HEK293 (cell line): Measurements from ENCODE around the gene GAB3.

Source experiments
- CTCF ChIA-PET: fragments of 350-600 bp; formaldehyde crosslinking; extraction: SDS; loops from one replicate; lab custom pipeline; 2021; ENCODE audit warnings: antibody characterized with exemption; lab: Yijun Ruan, JAX
- POLR2A ChIA-PET: fragments of 300-600 bp; formaldehyde crosslinking; extraction: SDS; loops from one replicate; lab custom pipeline; 2020; ENCODE audit warnings: antibody characterized with exemption, inconsistent platforms; lab: Yijun Ruan, JAX
- H3K27ac ChIP-seq: fragments of 200-500 bp; sonication (Bioruptor generic); 2 replicates; pipeline ENCODE4 v1.5.1; 2014; ENCODE audit warnings: low read depth, low read length, control low read depth, inconsistent platforms; ENCODE audit errors: extremely low read depth
- H3K36me3 ChIP-seq, 2 experiments: fragments of 200-500 bp in 1 of 2; sonication (Bioruptor generic) in 1 of 2; 1 replicate in 1 of 2; 2 replicates in 1 of 2; pipeline ENCODE4 v1.5.1; 2014 to 2017; ENCODE audit warnings: inconsistent platforms in 2 of 2, low read length in 2 of 2; ENCODE audit not compliant: control insufficient read depth in 2 of 2, insufficient read depth in 1 of 2
- H3K4me1 ChIP-seq: fragments of 200-500 bp; sonication (Bioruptor generic); 2 replicates; pipeline ENCODE4 v1.5.1; 2014; ENCODE audit warnings: mild to moderate bottlenecking, low read length, inconsistent platforms; ENCODE audit not compliant: control insufficient read depth, insufficient read depth
- H3K4me3 ChIP-seq: 2 replicates; pipeline ENCODE4 v1.5.1; 2011; ENCODE audit warnings: low read depth, mild to moderate bottlenecking, control low read depth, low read length, moderate library complexity
- H3K9me3 ChIP-seq: fragments of 200-500 bp; sonication (Bioruptor generic); 2 replicates; pipeline ENCODE4 v1.5.1; 2014; ENCODE audit warnings: low read depth, low read length, inconsistent platforms; ENCODE audit not compliant: control insufficient read depth, insufficient read depth
- GLIS1 ChIP-seq: fragments of 450-650 bp; formaldehyde crosslinking; IDR thresholded peaks from 2 replicates; pipeline ENCODE4 v1.5.1; 2016; ENCODE audit warnings: missing biosample characterization, missing genetic modification characterization
- PRDM2 ChIP-seq: fragments of 450-650 bp; formaldehyde crosslinking; IDR thresholded peaks from 2 replicates; pipeline ENCODE4 v1.5.1; 2016; ENCODE audit warnings: missing biosample characterization, missing genetic modification characterization, borderline replicate concordance
- REPIN1 ChIP-seq: fragments of 450-650 bp; formaldehyde crosslinking; IDR thresholded peaks from 2 replicates; pipeline ENCODE4 v1.5.1; 2017; ENCODE audit warnings: missing biosample characterization, missing genetic modification characterization, low read depth
- SCRT1 ChIP-seq: fragments of 450-650 bp; formaldehyde crosslinking; IDR thresholded peaks from 2 replicates; pipeline ENCODE4 v1.5.1; 2016; ENCODE audit warnings: missing biosample characterization, missing genetic modification characterization, borderline replicate concordance
- YY2 ChIP-seq: fragments of 450-650 bp; formaldehyde crosslinking; IDR thresholded peaks from 2 replicates; pipeline ENCODE4 v1.5.1; 2016; ENCODE audit warnings: missing biosample characterization, missing genetic modification characterization
- ZBTB48 ChIP-seq: fragments of 450-650 bp; formaldehyde crosslinking; IDR thresholded peaks from 2 replicates; pipeline ENCODE4 v1.5.1; 2016; ENCODE audit warnings: missing biosample characterization, missing genetic modification characterization
- ZEB2 ChIP-seq: fragments of 450-650 bp; formaldehyde crosslinking; IDR thresholded peaks from 2 replicates; pipeline ENCODE4 v1.5.1; 2016; ENCODE audit warnings: missing biosample characterization, missing genetic modification characterization
- ZIC2 ChIP-seq: fragments of 450-650 bp; formaldehyde crosslinking; IDR thresholded peaks from 2 replicates; pipeline ENCODE4 v1.5.1; 2016; ENCODE audit warnings: missing biosample characterization, missing genetic modification characterization
- ZNF133 ChIP-seq: fragments of 450-650 bp; formaldehyde crosslinking; IDR thresholded peaks from 2 replicates; pipeline ENCODE4 v1.5.1; 2016; ENCODE audit warnings: missing biosample characterization, missing genetic modification characterization
- ZNF223 ChIP-seq: fragments of 450-650 bp; formaldehyde crosslinking; IDR thresholded peaks from 2 replicates; pipeline ENCODE4 v1.5.1; 2016; ENCODE audit warnings: missing biosample characterization, missing genetic modification characterization
- ZNF274 ChIP-seq, 2 experiments: fragments of 200-500 bp in 1 of 2; fragments of 450-650 bp in 1 of 2; sonication (Bioruptor generic) in 1 of 2; formaldehyde crosslinking in 1 of 2; IDR thresholded peaks; 2 replicates each; pipeline versions ENCODE4 v1.5.1 to v1.6.1; 2014 to 2016; ENCODE audit warnings: borderline replicate concordance in 1 of 2, inconsistent platforms in 1 of 2, low read length in 1 of 2, missing biosample characterization in 1 of 2, missing genetic modification characterization in 1 of 2
- ZNF292 ChIP-seq: fragments of 450-650 bp; formaldehyde crosslinking; IDR thresholded peaks from 2 replicates; pipeline ENCODE4 v1.5.1; 2016; ENCODE audit warnings: low read depth, missing biosample characterization, missing genetic modification characterization, borderline replicate concordance
- ZNF302 ChIP-seq: fragments of 450-650 bp; formaldehyde crosslinking; IDR thresholded peaks from 2 replicates; pipeline ENCODE4 v1.5.1; 2016; ENCODE audit warnings: missing biosample characterization, missing genetic modification characterization, low read depth
- ZNF311 ChIP-seq: fragments of 450-650 bp; formaldehyde crosslinking; IDR thresholded peaks from 2 replicates; pipeline ENCODE4 v1.5.1; 2017; ENCODE audit warnings: missing biosample characterization, missing genetic modification characterization, borderline replicate concordance
- ZNF366 ChIP-seq: fragments of 450-650 bp; formaldehyde crosslinking; conservative IDR thresholded peaks from 2 replicates; pipeline ENCODE4 v1.5.1; 2016; ENCODE audit warnings: missing biosample characterization, missing genetic modification characterization
- ZNF426 ChIP-seq: fragments of 450-650 bp; formaldehyde crosslinking; IDR thresholded peaks from 2 replicates; pipeline ENCODE4 v1.5.1; 2017; ENCODE audit warnings: missing biosample characterization, missing genetic modification characterization, mild to moderate bottlenecking, inconsistent platforms, moderate library complexity
- ZNF510 ChIP-seq: fragments of 450-650 bp; formaldehyde crosslinking; IDR thresholded peaks from 2 replicates; pipeline ENCODE4 v1.5.1; 2018; ENCODE audit warnings: mild to moderate bottlenecking, missing genetic modification characterization, missing biosample characterization; ENCODE audit not compliant: insufficient replicate concordance
- ZNF560 ChIP-seq: fragments of 450-650 bp; formaldehyde crosslinking; IDR thresholded peaks from 2 replicates; pipeline ENCODE4 v1.5.1; 2017; ENCODE audit warnings: missing biosample characterization, missing genetic modification characterization, borderline replicate concordance
- ZNF654 ChIP-seq: fragments of 450-650 bp; formaldehyde crosslinking; IDR thresholded peaks from 2 replicates; pipeline ENCODE4 v1.5.1; 2016; ENCODE audit warnings: low read depth, missing biosample characterization, missing genetic modification characterization
- ZNF776 ChIP-seq: fragments of 450-650 bp; formaldehyde crosslinking; IDR thresholded peaks from 2 replicates; pipeline ENCODE4 v1.5.0; 2017; ENCODE audit warnings: missing biosample characterization, missing genetic modification characterization, borderline replicate concordance
- ZNF785 ChIP-seq: fragments of 450-650 bp; formaldehyde crosslinking; IDR thresholded peaks from 2 replicates; pipeline ENCODE4 v1.5.1; 2016; ENCODE audit warnings: missing biosample characterization, missing genetic modification characterization
- ZNF830 ChIP-seq: fragments of 450-650 bp; IDR thresholded peaks from 2 replicates; pipeline ENCODE4 v1.5.0; 2018; ENCODE audit warnings: missing biosample characterization, missing genetic modification characterization, low read depth, mild to moderate bottlenecking, moderate library complexity
- TF ChIP-seq, protein P1 (sequence below): fragments of 450-650 bp; formaldehyde crosslinking; IDR thresholded peaks from 2 replicates; pipeline ENCODE4 v1.5.1; 2016; ENCODE audit warnings: missing biosample characterization, missing genetic modification characterization
- TF ChIP-seq, protein P2 (sequence below): fragments of 450-650 bp; formaldehyde crosslinking; IDR thresholded peaks from 2 replicates; pipeline ENCODE4 v1.5.1; 2016; ENCODE audit warnings: missing biosample characterization, missing genetic modification characterization, low read depth

GAB3 gene

DNA sequence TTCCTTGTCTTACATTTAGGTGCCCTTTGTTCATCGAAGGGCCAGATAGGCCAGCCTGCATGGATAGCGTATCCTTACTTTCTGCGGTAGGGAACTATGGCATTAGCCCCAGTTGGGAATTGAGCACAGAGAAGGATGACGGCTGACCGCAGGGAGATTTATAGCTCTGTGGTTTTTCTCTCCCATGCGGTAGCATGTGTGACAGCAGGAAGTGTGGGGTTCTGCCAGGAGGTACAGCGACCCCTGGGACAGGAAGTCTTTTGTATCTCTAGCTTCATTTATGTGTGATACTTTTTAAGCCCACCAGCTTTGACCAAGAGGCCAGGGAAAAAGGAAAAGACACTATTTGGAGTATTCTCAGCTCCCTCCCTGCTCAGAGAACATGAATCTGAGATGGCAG, 33.1 kb downstream of the GAB3 start (continued):
- TF ChIP-seq, protein P1, sequence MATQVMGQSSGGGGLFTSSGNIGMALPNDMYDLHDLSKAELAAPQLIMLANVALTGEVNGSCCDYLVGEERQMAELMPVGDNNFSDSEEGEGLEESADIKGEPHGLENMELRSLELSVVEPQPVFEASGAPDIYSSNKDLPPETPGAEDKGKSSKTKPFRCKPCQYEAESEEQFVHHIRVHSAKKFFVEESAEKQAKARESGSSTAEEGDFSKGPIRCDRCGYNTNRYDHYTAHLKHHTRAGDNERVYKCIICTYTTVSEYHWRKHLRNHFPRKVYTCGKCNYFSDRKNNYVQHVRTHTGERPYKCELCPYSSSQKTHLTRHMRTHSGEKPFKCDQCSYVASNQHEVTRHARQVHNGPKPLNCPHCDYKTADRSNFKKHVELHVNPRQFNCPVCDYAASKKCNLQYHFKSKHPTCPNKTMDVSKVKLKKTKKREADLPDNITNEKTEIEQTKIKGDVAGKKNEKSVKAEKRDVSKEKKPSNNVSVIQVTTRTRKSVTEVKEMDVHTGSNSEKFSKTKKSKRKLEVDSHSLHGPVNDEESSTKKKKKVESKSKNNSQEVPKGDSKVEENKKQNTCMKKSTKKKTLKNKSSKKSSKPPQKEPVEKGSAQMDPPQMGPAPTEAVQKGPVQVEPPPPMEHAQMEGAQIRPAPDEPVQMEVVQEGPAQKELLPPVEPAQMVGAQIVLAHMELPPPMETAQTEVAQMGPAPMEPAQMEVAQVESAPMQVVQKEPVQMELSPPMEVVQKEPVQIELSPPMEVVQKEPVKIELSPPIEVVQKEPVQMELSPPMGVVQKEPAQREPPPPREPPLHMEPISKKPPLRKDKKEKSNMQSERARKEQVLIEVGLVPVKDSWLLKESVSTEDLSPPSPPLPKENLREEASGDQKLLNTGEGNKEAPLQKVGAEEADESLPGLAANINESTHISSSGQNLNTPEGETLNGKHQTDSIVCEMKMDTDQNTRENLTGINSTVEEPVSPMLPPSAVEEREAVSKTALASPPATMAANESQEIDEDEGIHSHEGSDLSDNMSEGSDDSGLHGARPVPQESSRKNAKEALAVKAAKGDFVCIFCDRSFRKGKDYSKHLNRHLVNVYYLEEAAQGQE: no peak
- TF ChIP-seq, protein P2, sequence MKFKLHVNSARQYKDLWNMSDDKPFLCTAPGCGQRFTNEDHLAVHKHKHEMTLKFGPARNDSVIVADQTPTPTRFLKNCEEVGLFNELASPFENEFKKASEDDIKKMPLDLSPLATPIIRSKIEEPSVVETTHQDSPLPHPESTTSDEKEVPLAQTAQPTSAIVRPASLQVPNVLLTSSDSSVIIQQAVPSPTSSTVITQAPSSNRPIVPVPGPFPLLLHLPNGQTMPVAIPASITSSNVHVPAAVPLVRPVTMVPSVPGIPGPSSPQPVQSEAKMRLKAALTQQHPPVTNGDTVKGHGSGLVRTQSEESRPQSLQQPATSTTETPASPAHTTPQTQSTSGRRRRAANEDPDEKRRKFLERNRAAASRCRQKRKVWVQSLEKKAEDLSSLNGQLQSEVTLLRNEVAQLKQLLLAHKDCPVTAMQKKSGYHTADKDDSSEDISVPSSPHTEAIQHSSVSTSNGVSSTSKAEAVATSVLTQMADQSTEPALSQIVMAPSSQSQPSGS (tag by site-specific recombination): no peak
- peak; percentile 26; the same call in 1 of the 2 replicates for TF ChIP-seq ZNF366 (tag by site-specific recombination)
- TF ChIP-seq ZNF830: no peak
- TF ChIP-seq ZBTB48 (tag by site-specific recombination): no peak
- no peak for TF ChIP-seq YY2 (tag by site-specific recombination)
- TF ChIP-seq ZNF274 (IDR thresholded peaks at IDR 0.05; ENCODE audit: low read length): no peak
- no peak for TF ChIP-seq ZNF274 (tag by site-specific recombination; IDR thresholded peaks at IDR 0.05; ENCODE audit: borderline replicate concordance)
- no peak for TF ChIP-seq ZNF133 (tag by site-specific recombination)
- peak; percentile 56 for TF ChIP-seq ZIC2 (tag by site-specific recombination)
- no peak for TF ChIP-seq ZNF560 (tag by site-specific recombination)

- Histone ChIP-seq H3K27ac (no peak overlapping the region), H3K4me1 (peaks cover 5% of the 10 kb centered on the region; the same call in 1 of the 2 replicates), H3K9me3 (no peaks in the 10 kb centered on the region), H3K4me3 (no peak overlapping the region), H3K36me3 (no peaks in the 10 kb centered on the region)
- POLR2A ChIA-PET: no interaction called here
- CTCF ChIA-PET: interaction anchor here (0.6 to 3.4 kb wide), 7 partner anchors 8 to 40 kb away, joined by 3 to 50 read pairs (median 4); no protein-coding TSS in a partner anchor
- no peak for TF ChIP-seq ZNF302
- TF ChIP-seq REPIN1 (tag by site-specific recombination): no peak
- TF ChIP-seq ZNF510 (tag by site-specific recombination): no peak
- no peak for TF ChIP-seq ZNF292 (tag by site-specific recombination)
- no peak for TF ChIP-seq ZNF223 (tag by site-specific recombination)
- no peak for TF ChIP-seq ZNF776 (tag by site-specific recombination)
- TF ChIP-seq SCRT1 (tag by site-specific recombination): no peak
- TF ChIP-seq ZNF311 (tag by site-specific recombination): no peak
- no peak for TF ChIP-seq ZNF426 (tag by site-specific recombination)
Measured at GRCh38 chrX:154715825-154716224, 35.1 kb downstream of the GAB3 start.

- Histone ChIP-seq H3K27ac (no peak overlapping the region), H3K4me1 (peaks cover 5% of the 10 kb centered on the region; the same call in 1 of the 2 replicates)
- CTCF ChIA-PET: no interaction called here
- no peak for TF ChIP-seq PRDM2
- TF ChIP-seq GLIS1 (tag by site-specific recombination): no peak
- peak; percentile 78 for TF ChIP-seq ZNF654 (tag by site-specific recombination)
- no peak for TF ChIP-seq ZEB2 (tag by site-specific recombination)
- no peak for TF ChIP-seq ZNF785 (tag by site-specific recombination)
Measured at GRCh38 chrX:154714925-154715324, 36.0 kb downstream of the GAB3 start.

More at GRCh38 chrX:154714925-154715324, 36.0 kb downstream of the GAB3 start:
- Histone ChIP-seq H3K4me3 (no peak overlapping the region), H3K9me3 (no peaks in the 10 kb centered on the region), H3K36me3 (no peaks in the 10 kb centered on the region)
- POLR2A ChIA-PET: no interaction called here
